GM18858 (cell line): ENCODE measurements around the gene OSBPL1A.

ENCODE experiments used
- ATAC-seq: cut with Tn5 transposase; IDR thresholded peaks from one replicate; pipeline ENCODE4 v1.9.1; 2021; ENCODE audit not compliant: unreplicated experiment

Gene OSBPL1A

DNA sequence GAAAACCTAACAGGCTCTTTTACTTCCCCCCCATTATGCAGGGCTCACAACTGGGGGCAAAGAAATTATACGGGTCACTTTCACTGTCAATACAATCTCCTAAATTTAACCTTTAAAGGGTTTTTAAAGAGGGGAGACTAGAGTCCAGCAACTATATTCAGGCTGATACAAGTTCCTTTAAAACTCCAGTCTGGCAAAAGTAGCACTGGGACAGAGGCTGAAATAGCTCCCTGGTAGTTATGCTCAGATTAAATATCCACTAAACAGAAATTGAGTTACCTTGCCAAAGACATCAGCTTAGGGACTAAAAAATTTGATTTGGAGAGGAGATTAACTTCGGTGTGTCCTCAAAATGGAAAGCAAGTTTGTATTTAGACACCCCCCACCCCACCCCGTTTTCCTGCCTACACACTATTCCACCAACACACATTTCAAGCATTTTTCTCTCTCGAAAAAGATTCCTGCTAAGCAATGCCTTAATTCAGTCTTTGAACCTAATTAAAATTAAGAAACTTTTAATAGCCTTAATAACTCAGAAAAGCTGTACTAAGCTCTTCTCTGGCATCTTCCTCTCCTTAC is 127.2 kb downstream of the OSBPL1A start:
- no peak for ATAC-seq

DNA sequence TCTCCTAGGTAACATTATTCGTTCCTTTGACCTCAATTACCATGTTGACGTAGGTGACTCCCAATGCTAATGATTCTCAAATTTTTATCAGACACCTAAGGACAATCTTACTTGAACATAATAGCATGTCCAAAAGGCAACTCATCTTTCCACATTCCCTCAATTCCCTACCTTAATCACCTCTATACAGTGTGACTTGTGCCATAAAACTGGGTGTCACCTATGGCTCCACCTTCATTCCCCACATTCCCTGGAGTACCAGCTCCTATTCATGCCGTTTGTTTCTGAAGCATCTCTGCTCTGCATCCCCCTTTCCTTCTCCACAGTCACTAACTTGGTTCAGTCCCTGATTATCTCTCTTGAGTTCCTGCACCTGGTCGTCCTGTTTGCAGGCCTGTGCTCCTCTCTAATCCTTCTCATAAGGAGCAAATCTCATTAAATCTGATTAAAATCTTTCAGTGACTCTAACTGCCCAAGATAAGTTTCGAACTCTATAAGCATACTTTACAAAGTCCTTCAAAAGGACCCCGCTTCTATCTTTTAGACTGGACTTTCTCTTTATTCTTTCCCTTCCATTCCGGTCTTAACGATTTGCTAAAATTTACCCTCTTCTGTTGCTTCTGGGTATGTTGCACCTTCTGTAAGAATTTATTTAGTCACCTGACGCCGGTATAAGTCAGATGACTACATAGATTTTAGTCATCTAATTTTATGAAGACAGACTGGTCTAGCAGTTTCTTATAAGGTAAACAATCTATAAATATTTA is 128.7 kb downstream of the OSBPL1A start:
- ATAC-seq, result no peak

GRCh38 chr18:24267878-24268277 is 129.7 kb downstream of the OSBPL1A start:
- no peak for ATAC-seq

DNA sequence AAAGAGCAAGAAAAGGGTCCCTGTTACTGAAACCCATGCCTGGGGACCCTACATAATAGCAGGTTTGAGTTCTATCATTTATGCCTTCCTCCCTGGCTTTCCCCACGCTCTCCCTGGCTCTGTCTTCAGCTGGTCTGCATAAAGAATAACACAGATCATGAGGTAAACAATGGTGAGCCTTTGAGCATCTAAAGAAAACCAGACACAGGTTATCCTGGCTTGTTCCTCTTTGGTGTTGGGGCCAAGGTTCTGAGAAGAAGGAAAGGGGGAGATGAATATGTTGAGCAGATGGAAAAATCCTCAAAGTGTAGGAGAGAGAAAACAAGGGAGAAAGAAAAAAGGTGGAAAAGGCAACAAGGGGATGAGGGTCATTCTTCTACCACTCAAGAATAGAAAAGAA is 131.5 kb downstream of the OSBPL1A start:
- ATAC-seq, result no peak

- no peak for ATAC-seq
Observed at GRCh38 chr18:24265502-24266064, 132.0 kb downstream of the OSBPL1A start.

- ATAC-seq, result no peak
Observed at GRCh38 chr18:24263050-24263449, 134.6 kb downstream of the OSBPL1A start.

- ATAC-seq, result no peak
Observed at GRCh38 chr18:24262087-24262486, 135.5 kb downstream of the OSBPL1A start.

DNA sequence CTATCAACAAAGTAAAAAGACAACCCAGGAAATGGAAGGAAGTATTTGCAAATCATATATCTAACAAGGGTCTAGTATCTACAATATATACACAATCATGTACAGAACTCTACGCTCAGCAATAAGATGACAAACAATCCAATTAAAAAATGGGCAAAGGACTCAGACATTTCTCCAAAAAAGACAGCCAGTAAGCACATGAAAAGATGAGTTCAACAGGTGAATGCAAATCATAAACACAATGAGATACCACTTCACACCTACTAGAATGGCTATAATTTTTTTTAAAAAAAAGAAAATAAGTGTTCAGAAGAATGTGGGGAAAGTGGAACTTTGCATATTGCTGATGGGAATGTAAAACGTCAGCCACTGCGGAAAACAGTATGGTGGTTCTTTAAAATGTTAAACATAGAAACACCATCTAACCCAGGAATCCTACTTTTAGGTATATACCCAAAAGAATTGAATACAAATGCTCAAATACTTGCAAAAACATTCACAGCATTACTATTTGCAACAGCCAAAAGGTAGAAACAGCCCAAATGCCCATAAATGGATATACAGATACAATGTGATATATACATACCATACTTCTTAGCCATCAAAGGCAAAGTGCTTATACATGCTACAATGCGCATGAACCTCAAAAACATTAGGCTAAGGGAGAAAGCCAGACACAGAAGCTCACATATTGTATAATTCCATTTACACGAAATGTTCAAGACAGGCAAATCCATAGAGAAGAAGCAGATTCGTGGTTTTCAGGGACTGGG is 137.6 kb downstream of the OSBPL1A start:
- no peak for ATAC-seq

DNA sequence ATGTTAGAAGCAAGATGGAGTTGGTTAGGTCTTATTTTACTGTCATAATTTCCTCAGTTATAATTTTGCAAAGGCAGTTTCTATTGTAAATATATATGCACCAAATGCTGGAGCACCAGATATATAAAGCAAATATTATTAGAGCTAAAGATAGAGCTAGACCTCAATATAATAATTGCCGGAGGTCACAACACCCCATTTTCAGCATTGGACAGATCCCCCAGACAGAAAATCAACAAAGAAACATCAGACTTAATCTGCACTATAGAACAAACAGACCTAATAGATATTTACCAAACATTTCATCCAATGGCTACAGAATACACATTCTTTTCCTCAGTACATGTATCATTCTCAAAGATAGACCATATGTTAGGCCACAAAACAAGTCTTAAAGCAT is 143.6 kb downstream of the OSBPL1A start:
- no peak for ATAC-seq

GRCh38 chr18:24249716-24250115 is 147.9 kb downstream of the OSBPL1A start:
- no peak for ATAC-seq

GRCh38 chr18:24248359-24248758 is 149.3 kb downstream of the OSBPL1A start:
- no peak for ATAC-seq

- ATAC-seq, result peak; percentile 95
Observed at GRCh38 chr18:24246143-24246542, 151.5 kb downstream of the OSBPL1A start.

DNA sequence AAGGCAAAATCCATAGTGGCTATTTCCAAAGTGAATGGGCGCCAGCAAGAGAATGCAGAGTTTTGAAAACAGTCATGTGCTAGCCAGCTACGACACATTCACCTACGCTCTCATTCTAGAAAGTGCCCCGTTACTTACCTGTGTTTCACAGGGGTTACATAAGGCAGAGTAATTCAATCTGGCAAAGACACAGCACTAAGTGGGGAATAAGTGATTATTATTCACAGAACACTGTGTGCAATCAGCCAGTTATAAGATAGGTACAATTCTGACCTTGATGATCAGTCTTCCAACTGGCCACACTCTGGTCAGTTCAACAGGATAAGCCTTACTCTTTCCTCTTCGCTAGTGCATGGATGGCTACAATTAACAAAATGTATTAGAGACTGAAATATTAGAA is 152.9 kb downstream of the OSBPL1A start:
- no peak for ATAC-seq

DNA sequence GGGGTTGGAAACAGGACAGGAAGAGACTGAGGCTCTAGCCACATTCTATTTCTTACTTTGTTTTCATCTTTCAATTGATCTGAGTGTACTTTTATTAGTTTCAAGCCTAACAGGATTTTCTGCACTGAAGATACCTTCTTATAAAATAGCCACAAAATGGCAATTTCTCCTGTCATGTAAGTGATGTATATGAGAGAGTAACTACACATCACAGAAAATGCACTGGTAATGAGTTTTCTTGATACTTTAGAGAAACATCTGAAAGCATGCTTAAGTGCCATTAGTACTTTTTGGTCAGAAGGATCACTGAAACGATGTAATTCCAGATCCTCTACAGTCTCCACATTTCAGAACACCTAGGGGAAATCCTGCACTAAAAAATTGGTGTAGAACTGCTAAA is 153.9 kb downstream of the OSBPL1A start:
- no peak for ATAC-seq

DNA sequence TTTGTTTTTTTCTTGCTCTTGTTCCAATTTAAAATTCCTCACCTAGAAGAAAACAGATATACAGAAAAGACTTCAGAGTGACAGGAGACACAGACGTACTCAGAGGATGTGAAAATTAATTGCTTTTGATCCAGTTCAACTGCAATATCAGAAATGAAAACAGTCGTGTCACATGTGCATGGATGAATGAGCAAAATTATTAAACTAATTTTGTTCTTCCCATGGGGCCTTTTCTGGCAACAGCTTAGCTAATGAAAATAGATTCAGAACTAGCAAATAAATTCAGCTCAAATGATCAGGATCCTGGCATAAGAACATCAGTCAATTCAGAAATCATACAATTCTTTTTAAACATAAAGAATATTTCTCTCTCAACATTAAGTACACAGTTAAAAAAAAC is 158.3 kb downstream of the OSBPL1A start:
- ATAC-seq, result no peak

GRCh38 chr18:24238387-24238786 is 159.2 kb downstream of the OSBPL1A start:
- no peak for ATAC-seq

DNA sequence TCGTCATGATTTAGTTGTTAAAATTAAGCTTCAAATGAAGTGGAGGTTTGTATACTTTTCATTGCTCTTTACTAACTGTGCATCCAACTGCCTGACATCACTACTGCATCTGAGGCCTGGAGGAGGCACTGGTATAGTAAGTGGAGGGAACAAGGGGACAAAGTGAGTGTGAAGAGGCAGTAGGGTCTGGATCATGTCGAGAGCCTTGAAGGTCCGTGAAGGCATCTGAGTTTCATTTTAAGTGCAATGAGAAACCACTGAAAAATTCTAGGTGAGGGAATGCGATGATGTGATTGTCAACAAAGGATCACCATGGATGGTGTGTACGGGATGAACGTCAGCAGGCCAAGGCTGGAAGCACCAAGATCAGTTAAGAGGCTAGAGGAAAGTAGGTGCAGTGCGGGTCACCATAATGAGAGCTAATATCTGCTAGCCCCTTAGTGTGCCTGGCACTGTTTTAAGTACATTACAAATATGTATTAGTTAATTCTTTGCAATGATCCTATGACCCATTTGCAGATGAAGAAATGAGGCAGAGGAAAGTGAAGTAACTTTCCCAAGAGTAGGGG is 162.7 kb downstream of the OSBPL1A start:
- no peak for ATAC-seq

DNA sequence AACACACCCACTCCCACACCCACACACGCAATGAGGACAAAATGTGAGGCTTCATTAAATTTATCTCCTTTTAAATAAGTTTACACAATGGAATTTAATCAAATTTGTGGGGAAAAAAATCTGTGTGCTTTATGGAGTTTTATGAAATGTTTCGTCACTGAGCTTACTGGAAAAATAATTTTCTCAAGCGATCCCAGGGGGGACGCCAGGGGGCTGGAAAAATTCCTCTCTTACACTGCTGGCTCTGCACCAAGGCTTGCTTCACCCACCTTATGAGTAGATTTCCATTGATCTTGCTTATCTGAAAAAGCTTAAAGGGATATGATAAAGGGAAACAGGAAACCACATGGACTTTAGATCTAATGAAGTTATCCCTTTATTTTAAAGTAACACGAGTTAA is 163.3 kb downstream of the OSBPL1A start:
- ATAC-seq, result no peak

GRCh38 chr18:24232800-24233199 is 164.8 kb downstream of the OSBPL1A start:
- ATAC-seq, result no peak

GRCh38 chr18:24231773-24232735 is 165.6 kb downstream of the OSBPL1A start:
- ATAC-seq, result no peak
